ENCODE results near the gene GUCY1A1. TPM values are rescaled to one million over a fixed set of nuclear protein-coding genes. Genes with fewer than 3 reads are reported as not detected.

Gene GUCY1A1
- total RNA-seq, 2 experiments from 2014 or later, result not detected

DNA sequence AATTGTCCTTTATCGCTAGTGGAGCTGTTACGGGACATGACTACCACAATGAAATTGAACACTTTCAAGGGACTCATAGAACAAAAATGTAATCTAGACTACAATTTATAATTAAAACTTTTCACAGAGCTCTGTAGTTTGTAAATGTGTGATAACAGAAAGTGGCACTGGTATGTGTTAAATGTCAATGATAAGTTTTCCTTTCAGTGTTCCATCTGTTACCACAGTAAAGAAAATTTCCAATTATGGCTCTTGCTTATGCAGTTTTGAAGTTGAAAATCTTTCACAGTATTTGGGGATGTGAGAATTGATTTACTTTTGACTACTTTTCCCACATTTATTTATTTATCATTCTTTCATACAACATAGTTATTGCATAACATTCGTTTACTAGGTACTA, 40.1 kb upstream of the GUCY1A1 start:
- Histone ChIP-seq H3K9me3 (ENCODE audit: low read length) (no peaks in the 10 kb centered on the region), H2AFZ (ENCODE audit: low read length) (no peak overlapping the region), H3K4me1 (ENCODE audit: insufficient read depth, low read length, poor library complexity, severe bottlenecking) (no peaks in the 10 kb centered on the region), H4K20me1 (ENCODE audit: insufficient read depth, low read length) (no peaks in the 10 kb centered on the region), H3K36me3 (ENCODE audit: insufficient read depth, low read length) (no peaks in the 10 kb centered on the region), H3K27ac (ENCODE audit: low read depth, low read length, poor library complexity, severe bottlenecking) (no peak overlapping the region), H3K4me3 (ENCODE audit: low read depth, low read length, poor library complexity, severe bottlenecking) (no peak overlapping the region), H3K79me2 (ENCODE audit: insufficient read depth, low read depth, low read length) (no peaks in the 10 kb centered on the region), H3K9me2 (ENCODE audit: insufficient read depth, low read length) (no peaks in the 10 kb centered on the region), H3K4me2 (ENCODE audit: low read length) (no peak overlapping the region)
- DNase-seq (ENCODE audit: low spot score), result no peak
- POLR2A ChIA-PET, result no interaction called here
- BruUV-seq (replicated peaks), result no TSS peak
- no peak for TF ChIP-seq EZH2phosphoT487 (IDR thresholded peaks at IDR 0.05; ENCODE audit: borderline replicate concordance, low read depth, low read length)
- TF ChIP-seq CTCF (conservative IDR thresholded peaks at IDR 0.05; ENCODE audit: low read length), result no peak
- intact Hi-C loops (cut with micrococcal nuclease; ENCODE audit: unreplicated experiment), result no loop called here
- CTCF ChIA-PET (ENCODE audit: unreplicated experiment), result no interaction called here

GRCh38 chr4:155629183-155629825, 37.3 kb upstream of the GUCY1A1 start:
- intact Hi-C loops (cut with micrococcal nuclease; ENCODE audit: unreplicated experiment), result no loop called here
- Histone ChIP-seq H3K4me2 (ENCODE audit: low read length) (no peak overlapping the region), H3K79me2 (ENCODE audit: insufficient read depth, low read depth, low read length) (no peaks in the 10 kb centered on the region), H3K36me3 (ENCODE audit: insufficient read depth, low read length) (no peaks in the 10 kb centered on the region), H3K9me2 (ENCODE audit: insufficient read depth, low read length) (no peaks in the 10 kb centered on the region), H3K27ac (ENCODE audit: low read depth, low read length, poor library complexity, severe bottlenecking) (no peak overlapping the region), H3K4me1 (ENCODE audit: insufficient read depth, low read length, poor library complexity, severe bottlenecking) (no peaks in the 10 kb centered on the region), H3K4me3 (ENCODE audit: low read depth, low read length, poor library complexity, severe bottlenecking) (no peak overlapping the region), H3K9me3 (ENCODE audit: low read length) (no peaks in the 10 kb centered on the region), H2AFZ (ENCODE audit: low read length) (no peak overlapping the region), H4K20me1 (ENCODE audit: insufficient read depth, low read length) (no peaks in the 10 kb centered on the region)
- BruUV-seq (replicated peaks), result no TSS peak
- no peak for DNase-seq (ENCODE audit: low spot score)
- TF ChIP-seq CTCF (conservative IDR thresholded peaks at IDR 0.05; ENCODE audit: low read length) (no peak), EZH2phosphoT487 (IDR thresholded peaks at IDR 0.05; ENCODE audit: borderline replicate concordance, low read depth, low read length) (no peak)
- ChIA-PET POLR2A (interaction anchor here (0.6 kb wide), 1 partner anchor 202 kb away, joined by 3 read pairs; no protein-coding TSS in a partner anchor), CTCF (ENCODE audit: unreplicated experiment) (no interaction called here)

DNA sequence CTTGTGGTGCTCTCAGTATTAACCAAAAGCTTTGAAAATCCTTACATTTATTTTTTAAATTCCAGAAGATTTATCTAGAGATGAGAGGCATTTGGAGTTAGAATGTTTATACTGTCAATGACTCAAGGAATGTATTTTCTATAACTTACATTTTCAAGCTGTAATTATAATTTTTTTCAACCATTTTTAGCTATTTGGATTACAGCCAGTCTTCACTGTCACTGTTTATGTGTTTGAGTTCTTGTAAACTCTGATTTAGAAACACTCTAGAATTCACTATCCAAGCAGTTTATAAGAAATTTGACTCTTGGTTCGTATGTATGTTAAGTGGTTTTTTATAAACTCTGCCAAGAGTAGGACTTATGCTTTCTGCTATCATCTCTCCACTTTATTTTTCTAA, 36.7 kb upstream of the GUCY1A1 start:
- DNase-seq (ENCODE audit: low spot score), result no peak
- no peaks in the 10 kb centered on the region for H3K9me3 ChIP-seq (ENCODE audit: low read length)

More for the DNA sequence above, 36.7 kb upstream of the GUCY1A1 start:
- Histone ChIP-seq H4K20me1 (ENCODE audit: insufficient read depth, low read length) (no peaks in the 10 kb centered on the region), H3K9me2 (ENCODE audit: insufficient read depth, low read length) (no peaks in the 10 kb centered on the region), H3K79me2 (ENCODE audit: insufficient read depth, low read depth, low read length) (no peaks in the 10 kb centered on the region), H3K27ac (ENCODE audit: low read depth, low read length, poor library complexity, severe bottlenecking) (no peak overlapping the region), H3K4me1 (ENCODE audit: insufficient read depth, low read length, poor library complexity, severe bottlenecking) (no peaks in the 10 kb centered on the region), H3K36me3 (ENCODE audit: insufficient read depth, low read length) (no peaks in the 10 kb centered on the region), H2AFZ (ENCODE audit: low read length) (no peak overlapping the region), H3K4me2 (ENCODE audit: low read length) (no peak overlapping the region), H3K4me3 (ENCODE audit: low read depth, low read length, poor library complexity, severe bottlenecking) (no peak overlapping the region)
- POLR2A ChIA-PET, result interaction anchor here (0.6 kb wide), 1 partner anchor 203 kb away, joined by 3 read pairs; no protein-coding TSS in a partner anchor
- CTCF ChIA-PET (ENCODE audit: unreplicated experiment), result no interaction called here
- TF ChIP-seq EZH2phosphoT487 (IDR thresholded peaks at IDR 0.05; ENCODE audit: borderline replicate concordance, low read depth, low read length) (no peak), CTCF (conservative IDR thresholded peaks at IDR 0.05; ENCODE audit: low read length) (no peak)
- no TSS peak for BruUV-seq (replicated peaks)
- intact Hi-C loops (cut with micrococcal nuclease; ENCODE audit: unreplicated experiment), result no loop called here
